T-cell (primary cell): ENCODE results near the gene WDFY4. TPM values are rescaled to one million over a fixed set of nuclear protein-coding genes. Genes with fewer than 3 reads are reported as not detected.

Experiments used
- ATAC-seq, 4 experiments: fragments of 200-7000 bp in 3 of 4; fragments of 150-1000 bp in 1 of 4; cut with Tn5 transposase; replicated peaks in 1 of 4; 1 replicate in 3 of 4; 2 replicates in 1 of 4; pipeline ENCODE4 v1.10.0; 2021; ENCODE audit warnings: moderate library complexity in 3 of 4, mild to moderate bottlenecking in 2 of 4, moderate number of reproducible peaks in 1 of 4
- CTCF ChIA-PET, 2 donors: fragments of 300-600 bp; sonication (Branson Sonifier 250); formaldehyde crosslinking; loops; one replicate each; lab custom pipeline; 2022; ENCODE audit warnings: antibody characterized with exemption in 2 of 2; lab: Charles Lee
- POLR2A ChIA-PET, 2 donors: fragments of 300-600 bp; sonication (Branson Sonifier 250); formaldehyde crosslinking; loops; one replicate each; lab custom pipeline; 2022; ENCODE audit warnings: antibody characterized with exemption in 2 of 2; lab: Charles Lee
- DNase-seq, 35 experiments: peaks; one replicate each; pipeline versions ENCODE4 v3.0.0 to v3.0.0-alpha.2; 2013 to 2023
- H3K27ac ChIP-seq: one replicate; pipeline ENCODE4 v1.5.1; 2013; ENCODE audit warnings: low read length
- H3K27me3 ChIP-seq, 2 experiments: replicated peaks in 1 of 2; 1 replicate in 1 of 2; 2 replicates in 1 of 2; pipeline versions ENCODE4 v1.6.1 to v1.7.0; 2013; ENCODE audit warnings: low read length in 1 of 2, mixed read lengths in 1 of 2; ENCODE audit not compliant: control insufficient read depth in 2 of 2, insufficient read depth in 2 of 2; ENCODE audit errors: extremely low read depth in 1 of 2
- H3K36me3 ChIP-seq, 2 donors: 1 replicate in 1 of 2; 2 replicates in 1 of 2; pipeline versions ENCODE4 v1.6.1 to v1.7.0; 2013; ENCODE audit warnings: low read length in 1 of 2; ENCODE audit not compliant: control insufficient read depth in 2 of 2, insufficient read depth in 1 of 2; ENCODE audit errors: extremely low read depth in 1 of 2
- H3K4me1 ChIP-seq, 2 experiments: 1 replicate in 1 of 2; 2 replicates in 1 of 2; pipeline versions ENCODE4 v1.6.1 to v1.7.0; 2013; ENCODE audit warnings: low read length in 2 of 2, mixed read lengths in 1 of 2; ENCODE audit not compliant: insufficient read depth in 2 of 2, control insufficient read depth in 1 of 2; ENCODE audit errors: extremely low read depth in 1 of 2
- H3K4me3 ChIP-seq, 2 donors: 1 replicate in 1 of 2; 2 replicates in 1 of 2; pipeline versions ENCODE4 v1.5.1 to v1.7.0; 2013; ENCODE audit warnings: mild to moderate bottlenecking in 2 of 2, low read length in 1 of 2, moderate library complexity in 1 of 2; ENCODE audit not compliant: control insufficient read depth in 1 of 2; ENCODE audit errors: extremely low read depth in 1 of 2
- H3K9me3 ChIP-seq: 2 replicates; pipeline ENCODE4 v1.7.0; 2013
- H3K27ac Mint-ChIP-seq, 2 donors: one replicate each; pipeline ENCODE4 v1.8.0; 2020 to 2021; ENCODE audit warnings: mild to moderate bottlenecking in 2 of 2, mixed read lengths in 2 of 2
- H3K27me3 Mint-ChIP-seq, 2 donors: one replicate each; pipeline ENCODE4 v1.8.0; 2021 to 2022; ENCODE audit warnings: mixed read lengths in 2 of 2
- H3K36me3 Mint-ChIP-seq: one replicate; pipeline ENCODE4 v1.8.0; 2021; ENCODE audit warnings: mixed read lengths
- H3K4me1 Mint-ChIP-seq, 3 donors: one replicate each; pipeline ENCODE4 v1.8.0; 2020 to 2022; ENCODE audit warnings: mixed read lengths in 3 of 3, mild to moderate bottlenecking in 1 of 3
- H3K4me3 Mint-ChIP-seq, 3 donors: one replicate each; pipeline ENCODE4 v1.8.0; 2020 to 2022; ENCODE audit warnings: mild to moderate bottlenecking in 3 of 3, mixed read lengths in 3 of 3, moderate library complexity in 3 of 3
- H3K9me3 Mint-ChIP-seq, 3 donors: one replicate each; pipeline ENCODE4 v1.8.0; 2020 to 2022; ENCODE audit warnings: mixed read lengths in 3 of 3
- WGBS: methylation state at CpG from one replicate; pipeline ENCODE4 v1.1.5; 2013; ENCODE audit warnings: missing lambda C conversion rate; ENCODE audit not compliant: insufficient coverage; 5-methylcytosine and 5-hydroxymethylcytosine counted together
- total RNA-seq, 35 experiments: library from RNA in 6 of 35; stranded (reverse) in 6 of 35; fragments of 120-200 nt in 1 of 35; gene quantifications; one replicate each; pipeline versions ENCODE4 v1.2.1 to v1.2.4 and lab custom pipeline; 2013 to 2026

The WDFY4 gene
- total RNA-seq, 5 donors from 2014 or later (not counting 1 experiment from before 2014, with no cell fraction given), result 2.6 to 15.5 (median 4.2) TPM

- H3K4me1 Mint-ChIP-seq, result no peaks in the 10 kb centered on the region
- DNase-seq (no peak), ATAC-seq (no peak)
- peaks cover 3% of the 10 kb centered on the region in 2 donors for H3K27me3 Mint-ChIP-seq
- POLR2A ChIA-PET, result no interaction called here
- no peaks in the 10 kb centered on the region for H3K36me3 ChIP-seq
- WGBS, result 50% methylated on average over 2 of the region's 4 CpGs
- CTCF ChIA-PET, result no interaction called here
- H3K4me3 ChIP-seq, result no peak overlapping the region
- peaks cover 0 to 2% of the 10 kb centered on the region in 2 experiments for H3K27me3 ChIP-seq
- H3K36me3 Mint-ChIP-seq, result no peaks in the 10 kb centered on the region
- no peaks in the 10 kb centered on the region for H3K4me1 ChIP-seq
- no peak overlapping the region for H3K4me3 Mint-ChIP-seq
- no peak overlapping the region for H3K27ac ChIP-seq
- H3K9me3 ChIP-seq, result no peaks in the 10 kb centered on the region
- H3K27ac Mint-ChIP-seq, result no peak overlapping the region
- H3K9me3 Mint-ChIP-seq, result no peaks in the 10 kb centered on the region
These were observed 41.0 kb downstream of the WDFY4 start for GRCh38 chr10:48725708-48726107.

- CTCF ChIA-PET, result no interaction called here
- Histone ChIP-seq H3K27me3 (peaks cover 0 to 2% of the 10 kb centered on the region in 2 experiments), H3K9me3 (no peaks in the 10 kb centered on the region), H3K36me3 (no peaks in the 10 kb centered on the region), H3K4me1 (no peaks in the 10 kb centered on the region), H3K27ac (no peak overlapping the region), H3K4me3 (no peak overlapping the region)
- H3K4me3 Mint-ChIP-seq, result no peak overlapping the region
- POLR2A ChIA-PET, result no interaction called here
- 67% methylated on average over 3 of the region's 3 CpGs for WGBS
- ATAC-seq (no peak), DNase-seq (no peak)
- H3K27ac Mint-ChIP-seq, result no peak overlapping the region
- H3K9me3 Mint-ChIP-seq, result no peaks in the 10 kb centered on the region
- no peaks in the 10 kb centered on the region for H3K4me1 Mint-ChIP-seq
- peaks cover 3% of the 10 kb centered on the region in 2 donors for H3K27me3 Mint-ChIP-seq
- no peaks in the 10 kb centered on the region for H3K36me3 Mint-ChIP-seq
These were observed 43.2 kb downstream of the WDFY4 start for GRCh38 chr10:48727866-48728265.

GRCh38 chr10:48729222-48729621 is 44.5 kb downstream of the WDFY4 start:
- H3K36me3 ChIP-seq, result no peaks in the 10 kb centered on the region
- ChIA-PET CTCF (no interaction called here), POLR2A (no interaction called here)
- no peak overlapping the region for H3K4me3 ChIP-seq
- no peaks in the 10 kb centered on the region for H3K9me3 ChIP-seq
- Mint-ChIP-seq H3K4me1 (no peaks in the 10 kb centered on the region), H3K9me3 (no peaks in the 10 kb centered on the region), H3K27me3 (peaks cover 3% of the 10 kb centered on the region in 2 donors), H3K36me3 (no peaks in the 10 kb centered on the region), H3K4me3 (no peak overlapping the region), H3K27ac (no peak overlapping the region)
- H3K4me1 ChIP-seq, result no peaks in the 10 kb centered on the region
- peaks cover 0 to 2% of the 10 kb centered on the region in 2 experiments for H3K27me3 ChIP-seq
- DNase-seq (no peak), ATAC-seq (no peak)
- H3K27ac ChIP-seq, result no peak overlapping the region
- 83% methylated on average over 4 of the region's 5 CpGs for WGBS

GRCh38 chr10:48729941-48730457 is 45.3 kb downstream of the WDFY4 start:
- Histone ChIP-seq H3K4me1 (no peaks in the 10 kb centered on the region), H3K9me3 (no peaks in the 10 kb centered on the region), H3K4me3 (no peak overlapping the region), H3K36me3 (no peaks in the 10 kb centered on the region), H3K27me3 (peaks cover 0 to 2% of the 10 kb centered on the region in 2 experiments), H3K27ac (no peak overlapping the region)
- H3K4me3 Mint-ChIP-seq, result no peak overlapping the region
- peaks cover 3% of the 10 kb centered on the region in 2 donors for H3K27me3 Mint-ChIP-seq
- 63% methylated on average over 3 of the region's 3 CpGs for WGBS
- no peaks in the 10 kb centered on the region for H3K36me3 Mint-ChIP-seq
- POLR2A ChIA-PET, result no interaction called here
- H3K4me1 Mint-ChIP-seq, result no peaks in the 10 kb centered on the region
- no peaks in the 10 kb centered on the region for H3K9me3 Mint-ChIP-seq
- ATAC-seq (no peak), DNase-seq (no peak)
- no peak overlapping the region for H3K27ac Mint-ChIP-seq
- CTCF ChIA-PET, result no interaction called here

- H3K4me3 Mint-ChIP-seq, result no peak overlapping the region
- 81% methylated on average over 9 of the region's 10 CpGs for WGBS
- H3K4me3 ChIP-seq, result no peak overlapping the region
- DNase-seq (no peak), ATAC-seq (no peak)
- no peaks in the 10 kb centered on the region for H3K4me1 ChIP-seq
- no peaks in the 10 kb centered on the region for H3K36me3 Mint-ChIP-seq
- CTCF ChIA-PET, result no interaction called here
- H3K9me3 Mint-ChIP-seq, result no peaks in the 10 kb centered on the region
- no peak overlapping the region for H3K27ac ChIP-seq
- no peak overlapping the region for H3K27ac Mint-ChIP-seq
- H3K27me3 Mint-ChIP-seq, result peaks cover 3% of the 10 kb centered on the region in 2 donors
- no peaks in the 10 kb centered on the region for H3K4me1 Mint-ChIP-seq
- POLR2A ChIA-PET, result no interaction called here
- peaks cover 0 to 2% of the 10 kb centered on the region in 2 experiments for H3K27me3 ChIP-seq
- no peaks in the 10 kb centered on the region for H3K36me3 ChIP-seq
- H3K9me3 ChIP-seq, result no peaks in the 10 kb centered on the region
These were observed 46.5 kb downstream of the WDFY4 start for GRCh38 chr10:48731141-48731540.

GRCh38 chr10:48731654-48732053 is 47.0 kb downstream of the WDFY4 start:
- WGBS, result 73% methylated on average over 2 of the region's 2 CpGs
- peaks cover 0 to 2% of the 10 kb centered on the region in 2 experiments for H3K27me3 ChIP-seq
- CTCF ChIA-PET, result interaction anchor here in 1 of 2 donors (1.0 kb wide), 1 partner anchor 11 kb away, joined by 3 read pairs; no protein-coding TSS in a partner anchor
- DNase-seq, result no peak
- no peaks in the 10 kb centered on the region for H3K9me3 ChIP-seq
- no peak overlapping the region for H3K4me3 ChIP-seq
- Mint-ChIP-seq H3K27ac (no peak overlapping the region), H3K4me3 (no peak overlapping the region), H3K27me3 (peaks cover 3% of the 10 kb centered on the region in 2 donors), H3K9me3 (no peaks in the 10 kb centered on the region), H3K4me1 (no peaks in the 10 kb centered on the region), H3K36me3 (no peaks in the 10 kb centered on the region)
- no peak overlapping the region for H3K27ac ChIP-seq
- H3K36me3 ChIP-seq, result no peaks in the 10 kb centered on the region
- no peak for ATAC-seq
- H3K4me1 ChIP-seq, result no peaks in the 10 kb centered on the region
- POLR2A ChIA-PET, result no interaction called here

GRCh38 chr10:48733329-48733728 is 48.7 kb downstream of the WDFY4 start:
- CTCF ChIA-PET, result no interaction called here
- DNase-seq (no peak), ATAC-seq (no peak)
- Histone ChIP-seq H3K27ac (no peak overlapping the region), H3K4me1 (no peaks in the 10 kb centered on the region), H3K9me3 (no peaks in the 10 kb centered on the region), H3K27me3 (peaks cover 0 to 4% of the 10 kb centered on the region in 2 experiments), H3K36me3 (no peaks in the 10 kb centered on the region), H3K4me3 (no peak overlapping the region)
- Mint-ChIP-seq H3K36me3 (no peaks in the 10 kb centered on the region), H3K4me3 (no peak overlapping the region), H3K27ac (no peak overlapping the region), H3K4me1 (no peaks in the 10 kb centered on the region), H3K27me3 (peaks cover 3% of the 10 kb centered on the region in 2 donors), H3K9me3 (no peaks in the 10 kb centered on the region)
- WGBS, result no CpG with 5 or more reads among the region's 1 CpG
- POLR2A ChIA-PET, result no interaction called here
